GM23338 (cell line): ENCODE measurements around the gene PARP12. TPM values are rescaled to one million over a fixed set of nuclear protein-coding genes. Genes with fewer than 3 reads are reported as not detected.

Experiments
- ATAC-seq: fragments of 200-7000 bp; cut with Tn5 transposase; 3 replicates; pipeline ENCODE4 v1.9.1; 2020
- DNase-seq: peaks from one replicate; pipeline ENCODE4 v3.0.0-alpha.2; 2015; ENCODE audit warnings: low spot score
- H2AFZ ChIP-seq: fragments of 200-600 bp; sonication (generic); 2 replicates; pipeline ENCODE4 v1.8.0; 2016; ENCODE audit warnings: antibody characterized with exemption, mild to moderate bottlenecking, moderate library complexity
- H3F3A ChIP-seq: fragments of 200-600 bp; sonication (generic); replicated peaks from 2 replicates; pipeline ENCODE4 v1.8.0; 2017; ENCODE audit warnings: antibody characterized with exemption, mixed run types, low read depth
- H3K27ac ChIP-seq: fragments of 200-600 bp; sonication (generic); 2 replicates; pipeline ENCODE4 v1.6.1; 2016; ENCODE audit warnings: low read depth
- H3K27me3 ChIP-seq: fragments of 200-600 bp; sonication (generic); 2 replicates; pipeline ENCODE4 v1.8.0; 2016; ENCODE audit warnings: mild to moderate bottlenecking, mixed run types, moderate library complexity; ENCODE audit not compliant: insufficient read depth
- H3K36me3 ChIP-seq: fragments of 200-600 bp; sonication (generic); 2 replicates; pipeline ENCODE4 v1.8.0; 2016; ENCODE audit warnings: mild to moderate bottlenecking; ENCODE audit not compliant: insufficient read depth
- H3K4me1 ChIP-seq: fragments of 200-600 bp; sonication (generic); 2 replicates; pipeline ENCODE4 v1.8.0; 2016; ENCODE audit warnings: mild to moderate bottlenecking, moderate library complexity; ENCODE audit not compliant: insufficient read depth
- H3K4me2 ChIP-seq: fragments of 200-600 bp; sonication (generic); 2 replicates; pipeline ENCODE4 v1.7.1; 2017; ENCODE audit warnings: mixed run types
- H3K4me3 ChIP-seq: fragments of 200-600 bp; sonication (generic); 2 replicates; pipeline ENCODE4 v1.6.1; 2016; ENCODE audit warnings: mixed run types
- H3K79me2 ChIP-seq: fragments of 200-600 bp; sonication (generic); replicated peaks from 2 replicates; pipeline ENCODE4 v1.8.0; 2017; ENCODE audit warnings: mild to moderate bottlenecking; ENCODE audit not compliant: insufficient read depth
- H3K9me2 ChIP-seq: fragments of 200-600 bp; sonication (generic); 2 replicates; pipeline ENCODE4 v1.8.0; 2017; ENCODE audit not compliant: insufficient read depth
- H4K20me1 ChIP-seq: fragments of 200-600 bp; sonication (generic); replicated peaks from 2 replicates; pipeline ENCODE4 v1.8.0; 2017; ENCODE audit warnings: mild to moderate bottlenecking; ENCODE audit not compliant: insufficient read depth
- H3K27ac Mint-ChIP-seq: 2 replicates; pipeline ENCODE4 v1.8.0; 2020; ENCODE audit warnings: inconsistent platforms, mild to moderate bottlenecking, moderate library complexity, mixed read lengths
- H3K27me3 Mint-ChIP-seq: 3 replicates; pipeline ENCODE4 v1.8.0; 2022; ENCODE audit warnings: low read depth, mild to moderate bottlenecking, moderate library complexity, mixed read lengths, inconsistent platforms; ENCODE audit not compliant: insufficient read depth, poor library complexity
- H3K36me3 Mint-ChIP-seq: 3 replicates; pipeline ENCODE4 v1.8.0; 2021; ENCODE audit warnings: low read depth, mild to moderate bottlenecking, inconsistent platforms, moderate library complexity, mixed read lengths
- H3K4me1 Mint-ChIP-seq: 3 replicates; pipeline ENCODE4 v1.8.0; 2020; ENCODE audit warnings: mild to moderate bottlenecking, inconsistent platforms, mixed read lengths
- H3K4me3 Mint-ChIP-seq: 3 replicates; pipeline ENCODE4 v1.8.0; 2021; ENCODE audit warnings: moderate library complexity, mild to moderate bottlenecking, inconsistent platforms, mixed read lengths
- H3K9me3 Mint-ChIP-seq: 3 replicates; pipeline ENCODE4 v1.8.0; 2020; ENCODE audit warnings: moderate library complexity, mild to moderate bottlenecking, inconsistent platforms, mixed read lengths
- CREB1 ChIP-seq: fragments of 250-450 bp; sonication (Bioruptor Pico); IDR thresholded peaks from 2 replicates; pipeline ENCODE4 v1.5.0; 2020; ENCODE audit warnings: low read depth, mild to moderate bottlenecking, moderate library complexity
- CTCF ChIP-seq, 2 experiments: fragments of 200-600 bp in 1 of 2; sonication (generic) in 1 of 2; conservative IDR thresholded peaks; 2 replicates each; pipeline versions ENCODE4 v1.5.1 to v1.6.1; 2016 to 2017; ENCODE audit warnings: antibody characterized with exemption in 2 of 2, low read depth in 2 of 2, mild to moderate bottlenecking in 2 of 2, moderate library complexity in 1 of 2
- EZH2phosphoT487 ChIP-seq: fragments of 200-600 bp; sonication (generic); IDR thresholded peaks from one replicate; pipeline ENCODE4 v1.8.1; 2018; ENCODE audit warnings: antibody characterized with exemption; ENCODE audit not compliant: unreplicated experiment
- JUNB ChIP-seq: IDR thresholded peaks from one replicate; pipeline ENCODE4 v1.6.1; 2016; ENCODE audit warnings: antibody characterized with exemption; ENCODE audit not compliant: unreplicated experiment
- POLR2AphosphoS5 ChIP-seq: IDR thresholded peaks from 2 replicates; pipeline ENCODE4 v1.6.1; 2016; ENCODE audit warnings: antibody characterized with exemption, low read depth
- ZNF331 ChIP-seq: fragments of 250-450 bp; sonication (Bioruptor Pico); IDR thresholded peaks from 2 replicates; pipeline ENCODE4 v1.5.0; 2020; ENCODE audit warnings: low read depth, mild to moderate bottlenecking, moderate library complexity
- ZNF462 ChIP-seq: fragments of 250-450 bp; sonication (Bioruptor Pico); IDR thresholded peaks from 2 replicates; pipeline ENCODE4 v1.5.0; 2020; ENCODE audit warnings: mild to moderate bottlenecking, moderate library complexity
- polyA plus RNA-seq: library from polyadenylated mRNA; unstranded; fragments of >200 nt; fragmentation: Nextera tagmentation; extraction: Ambion mirVana; gene quantifications from 2 replicates; pipeline ENCODE4 v1.2.1, GENCODE V29; 2016
- total RNA-seq: library from RNA; depleted of rRNA; stranded (reverse); fragments of >200 nt; shearing (Covaris generic); gene quantifications from 2 replicates; pipeline ENCODE4 v1.2.3, GENCODE V29; 2014

Gene PARP12
- total and polyA plus RNA-seq, 2 experiments from 2014 or later = 2.7 to 10.3 TPM

GRCh38 chr7:140042386-140042670 lies 20.4 kb downstream of the PARP12 start (continued):
- TF ChIP-seq ZNF462 = no peak

GRCh38 chr7:140041659-140042385 lies 20.9 kb downstream of the PARP12 start:
- no peaks in the 10 kb centered on the region for H3K9me3 Mint-ChIP-seq
- Histone ChIP-seq H3F3A (no peaks in the 10 kb centered on the region), H4K20me1 (no peaks in the 10 kb centered on the region), H3K27me3 (no peaks in the 10 kb centered on the region), H3K79me2 (no peaks in the 10 kb centered on the region), H2AFZ (no peak overlapping the region), H3K36me3 (no peaks in the 10 kb centered on the region), H3K4me3 (no peak overlapping the region), H3K4me2 (no peak overlapping the region), H3K9me2 (no peaks in the 10 kb centered on the region), H3K27ac (no peak overlapping the region), H3K4me1 (no peaks in the 10 kb centered on the region)
- no peak overlapping the region for H3K4me3 Mint-ChIP-seq
- H3K27ac Mint-ChIP-seq = no peak overlapping the region
- no peak for DNase-seq
- H3K27me3 Mint-ChIP-seq = no peaks in the 10 kb centered on the region
- H3K36me3 Mint-ChIP-seq = peaks cover 11% of the 10 kb centered on the region; the same call in 2 of the 3 replicates
- ATAC-seq = no peak
- no peaks in the 10 kb centered on the region for H3K4me1 Mint-ChIP-seq
- TF ChIP-seq POLR2AphosphoS5 (no peak), ZNF331 (CRISPR knock-in tag) (no peak), JUNB (no peak), EZH2phosphoT487 (no peak), CTCF (conservative IDR thresholded peaks at IDR 0.05; ENCODE audit: low read depth in 2 of 2) (no peak), CREB1 (no peak), ZNF462 (no peak)
